HG03280 (cell line): ENCODE data around the gene ETHE1.
A peak's percentile ranks its signal among the peaks of the same experiment; 100 is the strongest.
"Not testable (repeated sequence)": the region's sequence is repeated elsewhere in the genome, so short reads cannot be mapped to it uniquely, and the experiment has no call there.

Experiments
- ATAC-seq: cut with Tn5 transposase; IDR thresholded peaks from one replicate; pipeline ENCODE4 v1.9.1; 2021; ENCODE audit warnings: mild to moderate bottlenecking, moderate library complexity; ENCODE audit not compliant: unreplicated experiment

The ETHE1 gene

GRCh38 chr19:43552198-43552450 is 25.1 kb upstream of the ETHE1 start:
- no peak for ATAC-seq

- ATAC-seq = no peak
Observed at GRCh38 chr19:43551399-43552197, 24.6 kb upstream of the ETHE1 start.

GRCh38 chr19:43548706-43549105 is 21.7 kb upstream of the ETHE1 start:
- no peak for ATAC-seq

DNA sequence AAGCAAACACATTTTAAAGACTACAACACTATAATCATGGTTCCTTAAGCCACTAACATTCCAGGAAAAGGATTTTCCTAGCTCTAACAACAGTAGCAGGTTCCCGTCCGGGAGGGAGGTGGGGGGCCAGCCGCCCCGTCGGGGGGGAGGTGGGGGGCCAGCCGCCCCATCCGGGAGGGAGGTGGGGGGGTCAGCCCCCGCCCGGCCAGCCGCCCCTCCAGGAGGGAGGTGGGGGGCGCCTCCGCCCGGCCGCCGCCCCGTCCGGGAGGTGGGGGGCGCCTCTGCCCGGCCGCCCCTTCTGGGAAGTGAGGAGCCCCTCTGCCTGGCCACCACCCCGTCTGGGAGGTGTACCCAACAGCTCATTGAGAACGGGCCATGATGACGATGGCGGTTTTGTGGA is 20.9 kb upstream of the ETHE1 start:
- ATAC-seq = not testable (repeated sequence)

DNA sequence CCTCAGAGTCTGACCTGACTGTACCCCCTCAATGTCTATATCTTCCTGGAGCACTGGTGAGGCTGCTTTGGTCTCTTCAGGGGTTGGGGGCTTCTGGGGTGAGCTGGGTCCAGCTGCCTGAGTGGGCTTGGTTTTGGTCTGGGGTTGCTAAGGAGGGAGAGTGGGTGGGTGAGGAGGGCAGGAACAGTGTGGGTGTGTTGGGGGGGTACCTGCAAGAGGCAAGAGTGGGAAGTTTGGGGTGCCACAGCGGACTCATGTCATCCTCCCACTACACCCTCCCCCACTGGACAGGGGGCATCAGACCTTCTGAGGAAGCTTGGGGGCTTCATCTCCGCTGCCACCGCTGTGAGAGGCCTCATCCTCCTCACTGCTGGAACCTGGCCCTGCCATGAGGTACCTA is 19.6 kb upstream of the ETHE1 start:
- ATAC-seq = no peak

- no peak for ATAC-seq
Observed at GRCh38 chr19:43545981-43546380, 19.0 kb upstream of the ETHE1 start.

DNA sequence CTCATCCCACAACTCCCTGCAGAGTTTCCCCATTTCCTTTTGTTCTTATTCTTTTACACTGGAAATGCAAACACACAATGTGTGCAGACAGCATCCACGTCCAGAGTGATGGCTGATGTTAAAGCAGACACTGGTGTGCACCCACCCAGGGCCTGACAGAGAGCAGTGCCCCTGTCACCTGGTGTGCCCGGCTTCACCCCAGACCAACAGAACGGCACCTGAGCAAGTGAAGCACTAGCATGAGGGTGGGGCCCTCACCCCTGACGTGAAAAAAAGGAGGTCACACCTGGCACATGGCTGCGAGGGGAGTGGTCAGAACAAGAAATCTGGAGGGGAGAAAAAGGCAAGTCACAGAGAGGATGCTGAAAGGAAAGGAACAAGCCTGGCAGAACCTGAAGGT is 18.3 kb upstream of the ETHE1 start:
- no peak for ATAC-seq

DNA sequence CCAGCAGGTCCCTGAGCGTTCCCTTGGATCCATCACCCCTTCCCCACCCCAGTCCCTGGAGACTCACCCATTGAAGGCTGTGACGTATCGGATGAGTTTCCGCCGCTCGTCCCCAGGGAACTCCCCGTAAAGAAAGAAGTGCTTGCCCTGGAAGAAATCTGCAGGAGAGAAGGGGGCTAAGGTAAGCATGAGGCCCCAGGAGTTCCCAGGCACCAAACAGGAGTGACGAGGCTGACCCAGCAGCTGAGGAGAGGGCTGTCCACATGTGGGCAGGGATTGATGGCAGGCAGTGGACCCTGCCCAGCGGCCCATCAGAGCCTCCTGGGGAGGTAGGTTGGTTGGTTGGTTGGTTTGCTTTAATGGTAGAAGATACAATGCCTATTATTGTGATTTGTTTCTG is 17.1 kb upstream of the ETHE1 start:
- ATAC-seq = no peak

DNA sequence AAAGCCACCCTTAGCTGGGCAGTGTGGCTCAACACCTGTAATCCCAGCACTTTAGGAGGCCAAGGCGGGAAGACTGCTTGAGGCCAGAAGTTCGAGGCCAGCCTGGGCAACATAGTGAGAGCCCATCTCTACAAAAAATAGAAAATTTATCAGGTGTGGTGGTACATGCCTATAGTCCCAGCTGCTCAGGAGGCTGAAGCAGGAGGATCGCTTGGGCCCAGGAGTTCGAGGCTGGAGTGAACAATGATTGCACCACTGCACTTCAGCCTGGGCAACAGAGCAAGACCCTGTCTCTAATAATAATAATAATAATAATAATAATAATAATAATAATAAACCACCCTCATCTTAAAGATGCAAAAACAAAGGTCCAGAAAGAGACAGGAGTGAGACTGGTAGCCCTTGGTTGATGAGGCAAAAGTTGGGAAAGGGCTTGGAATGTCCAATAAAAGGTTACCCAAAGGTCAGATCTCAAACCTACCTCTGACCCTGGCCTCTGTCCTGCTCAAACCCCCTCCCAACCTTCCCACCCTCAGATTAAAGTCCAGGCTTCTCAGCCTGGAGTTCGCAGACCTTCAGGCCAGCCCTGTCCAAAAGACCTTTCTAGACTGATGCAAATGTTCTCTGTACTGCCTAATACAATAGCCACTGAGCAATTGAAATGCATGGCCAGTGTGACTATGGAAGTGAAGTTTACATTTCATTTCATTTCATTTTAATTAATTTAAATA is 15.1 kb upstream of the ETHE1 start:
- ATAC-seq = no peak

GRCh38 chr19:43540381-43540780 is 13.4 kb upstream of the ETHE1 start:
- no peak for ATAC-seq

DNA sequence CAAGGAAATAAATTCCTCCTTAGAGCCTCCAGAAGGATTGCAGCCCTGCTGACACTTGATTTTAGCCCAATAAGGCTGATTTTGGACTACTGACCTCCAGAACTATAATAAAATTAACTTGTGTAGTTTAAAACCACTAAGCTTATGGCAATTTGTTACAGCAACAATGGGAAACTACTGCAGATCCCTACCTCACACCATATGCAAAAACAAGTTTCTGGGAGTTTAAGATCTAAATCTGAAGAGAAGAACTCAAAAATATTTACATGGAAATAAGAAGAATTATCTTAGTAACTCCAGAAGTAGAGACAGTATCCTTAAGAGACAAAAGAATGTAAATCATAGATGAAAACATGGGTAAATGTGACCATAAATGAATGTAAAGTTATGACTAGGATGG is 11.9 kb upstream of the ETHE1 start:
- no peak for ATAC-seq

- ATAC-seq = no peak
Observed at GRCh38 chr19:43534816-43535761, 8.1 kb upstream of the ETHE1 start.

DNA sequence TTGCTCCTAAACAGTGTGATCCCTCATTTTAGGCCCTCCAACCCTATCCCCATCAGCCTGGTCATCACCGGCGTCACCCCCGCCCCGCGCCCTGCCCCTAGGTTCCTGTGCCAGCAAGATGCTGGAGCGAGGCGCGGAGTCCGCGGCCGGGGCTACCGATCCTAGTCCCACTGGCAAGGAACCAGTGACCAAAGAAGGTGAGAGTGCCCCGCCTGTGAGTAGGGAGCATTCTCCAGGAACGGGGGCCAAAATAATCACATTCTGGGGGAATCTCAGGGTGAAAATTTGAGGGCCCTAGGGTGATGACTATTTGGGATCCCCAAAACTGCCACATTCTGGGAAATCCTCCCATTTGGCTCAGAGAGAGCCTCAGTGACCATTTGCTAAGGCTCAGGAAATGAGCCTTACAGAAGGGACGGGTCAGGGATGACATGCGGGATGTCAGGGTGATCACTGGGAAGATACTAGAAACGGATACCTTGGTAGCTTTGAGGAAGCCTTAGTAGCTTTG is 7.4 kb upstream of the ETHE1 start:
- ATAC-seq = no peak

DNA sequence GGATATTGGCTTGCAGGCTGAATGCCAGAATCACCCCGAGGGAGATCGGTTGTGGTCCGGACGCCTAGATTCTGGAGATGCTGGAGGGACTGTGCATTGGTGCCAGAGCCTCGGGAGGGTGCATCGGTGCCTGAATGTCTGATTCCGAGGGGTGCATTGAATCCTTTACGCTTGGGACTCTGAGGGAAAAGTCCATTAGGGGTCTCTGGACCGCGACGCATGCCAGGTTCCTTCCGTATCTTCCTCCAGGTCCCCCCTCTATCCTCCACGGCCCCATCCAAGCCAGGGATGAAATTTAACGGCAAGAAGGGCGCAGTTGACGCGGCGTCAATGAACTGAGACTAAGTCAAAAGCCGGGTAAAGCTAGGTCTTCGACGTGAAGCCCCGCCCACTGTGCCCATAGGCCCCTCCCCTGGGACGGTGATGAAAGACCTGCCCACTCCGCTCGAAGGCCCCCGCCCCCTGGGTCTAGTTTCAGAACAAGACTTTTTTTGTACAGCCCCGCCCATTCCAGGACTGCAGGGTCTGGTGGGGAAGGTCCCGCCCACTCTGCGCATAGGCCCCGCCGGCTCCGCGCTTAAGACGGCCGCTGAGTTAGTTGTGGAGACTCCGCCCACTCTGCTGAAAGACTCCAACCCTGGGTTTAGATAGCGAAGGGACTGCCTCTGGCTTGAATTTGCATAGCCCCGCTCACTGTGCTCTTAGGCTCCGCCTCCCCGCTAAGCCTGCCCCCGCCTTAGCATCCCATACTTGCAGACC is 6.7 kb upstream of the ETHE1 start:
- peak; percentile 63 for ATAC-seq

DNA sequence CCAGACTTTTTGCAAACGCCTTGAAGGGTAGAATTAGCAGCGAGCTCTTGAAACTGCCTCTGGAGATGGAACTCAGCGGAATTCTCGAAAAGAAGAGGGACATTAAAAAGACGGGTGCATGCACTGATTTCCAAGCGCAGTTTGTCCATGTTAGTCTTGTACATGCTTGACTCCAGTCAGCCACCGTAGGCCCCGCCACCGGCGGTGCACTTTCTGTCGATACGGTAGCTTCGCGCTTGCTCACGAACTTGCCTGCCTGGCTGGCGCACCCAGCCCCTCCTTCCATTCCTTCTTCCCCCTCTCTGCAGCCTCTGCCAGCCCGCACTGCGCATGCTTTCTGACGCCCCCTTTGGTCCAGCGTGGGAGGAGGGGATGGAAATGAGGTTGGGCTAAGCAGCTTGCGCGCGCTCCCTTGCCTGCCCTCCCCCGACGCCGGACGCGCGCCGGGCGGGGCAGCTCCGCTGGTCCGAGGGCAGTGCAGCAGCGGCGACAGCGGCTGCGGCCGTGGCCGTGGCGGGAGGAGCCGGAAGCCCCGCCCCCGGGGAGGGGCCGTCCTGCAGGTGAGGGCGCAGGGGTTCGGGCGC is 6.1 kb upstream of the ETHE1 start, which contains the start of gene ZNF575:
TSS of gene ZNF575 (plus strand) at position 227 of the 584 bp plus-strand sequence. CDS start 1,235 bp downstream, outside the sequence.
- ATAC-seq = peak; percentile 63

DNA sequence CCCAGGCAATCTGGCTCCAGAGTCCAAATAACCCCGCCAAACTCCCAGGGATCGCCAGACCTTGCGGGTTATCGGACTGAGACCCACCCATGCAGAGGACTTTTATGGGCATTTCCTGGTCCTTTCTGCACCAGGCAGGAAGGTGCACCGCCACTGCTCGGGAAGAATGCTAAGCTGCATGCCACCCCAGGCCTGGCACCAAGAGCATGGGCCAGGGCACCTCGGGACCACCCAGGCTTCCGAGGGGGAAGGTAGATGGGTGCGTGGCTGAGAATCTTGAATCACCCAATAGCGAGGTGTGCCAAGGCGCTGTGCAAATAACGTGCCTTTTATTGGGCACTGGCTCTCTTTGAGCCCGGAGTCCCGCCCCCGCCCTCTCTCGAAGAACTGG is 5.6 kb upstream of the ETHE1 start:
- ATAC-seq = no peak

DNA sequence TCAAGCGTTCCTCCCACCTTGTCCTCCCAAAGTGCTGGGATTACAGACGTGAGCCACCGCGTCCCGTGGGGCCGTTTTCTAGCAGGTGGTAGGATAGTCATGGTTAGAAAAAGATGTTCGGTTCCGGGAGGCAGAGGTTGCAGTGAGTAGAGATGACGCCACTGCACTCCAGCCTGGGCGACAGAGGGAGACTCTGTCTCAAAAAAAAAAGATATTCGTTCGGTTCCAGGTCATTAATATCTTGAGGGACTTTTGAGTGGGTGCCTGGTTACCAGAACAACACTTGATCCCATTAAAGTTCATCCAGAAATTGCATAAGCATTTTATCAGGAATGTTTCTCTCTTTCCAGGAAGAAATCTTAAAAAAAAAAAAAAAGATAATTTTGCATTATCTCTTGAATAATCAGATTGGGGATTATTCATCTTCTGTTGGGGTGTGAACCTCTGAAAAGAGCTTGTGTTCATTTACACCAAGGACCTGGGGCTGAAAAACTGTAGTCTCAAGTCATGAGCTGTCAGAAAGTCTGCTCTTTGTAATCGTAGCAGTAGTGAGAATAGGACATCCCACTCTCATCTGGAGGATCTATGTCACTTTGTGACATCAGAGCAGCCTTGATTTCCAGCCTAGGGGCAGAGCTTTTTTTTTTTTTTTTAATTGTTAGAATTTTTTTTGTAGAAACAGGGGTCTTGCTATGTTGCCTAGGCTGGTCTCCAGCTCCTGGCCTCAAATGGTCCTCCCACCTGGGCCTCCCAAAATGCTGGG is 1.0 kb upstream of the ETHE1 start:
- no peak for ATAC-seq

- ATAC-seq = no peak
Observed at GRCh38 chr19:43525836-43526771, 897 bp downstream of the ETHE1 start.
